ENCODE measurements around the gene PVALEF.

Gene PVALEF

DNA sequence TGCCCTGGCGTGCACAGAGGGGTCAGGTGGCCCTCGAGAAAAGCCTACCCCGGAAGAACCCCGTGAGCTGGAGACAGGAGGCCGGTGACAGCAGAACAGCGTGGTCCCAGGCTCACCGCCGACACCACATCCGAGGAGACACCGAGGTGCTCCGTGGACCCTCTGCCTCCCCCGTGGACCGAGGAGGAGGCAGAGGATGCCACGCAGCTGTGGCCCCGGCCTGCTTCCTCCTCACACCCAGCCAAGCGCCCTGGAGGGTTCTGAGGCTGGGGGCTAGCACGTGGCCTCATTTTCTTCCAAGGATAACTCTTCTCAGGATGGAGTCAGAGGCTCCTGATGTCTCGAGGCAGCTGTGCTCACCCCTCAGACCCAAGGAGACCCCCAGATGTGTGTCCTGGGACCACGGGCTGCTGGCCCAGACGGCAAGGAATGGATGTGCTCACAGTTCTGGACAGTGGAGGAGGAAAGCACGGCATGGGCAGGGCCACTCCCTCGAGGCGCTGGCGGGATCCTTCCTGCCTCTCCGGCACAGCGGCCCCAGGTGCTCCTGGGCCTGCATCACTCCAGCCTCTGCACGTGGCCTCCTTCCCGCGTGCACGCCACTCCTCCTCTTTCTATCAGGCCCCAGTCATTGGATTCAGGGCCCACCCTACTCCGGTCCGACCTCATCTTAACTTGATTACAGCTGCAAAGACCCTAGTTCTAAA is 4.4 kb upstream of the PVALEF start:
- no peak for DNase-seq (ENCODE audit: extremely low read depth in 1 of 2, low read depth in 1 of 2)

GRCh38 chr17:81161536-81161935 is 3.8 kb upstream of the PVALEF start:
- no peak for DNase-seq (ENCODE audit: extremely low read depth in 1 of 2, low read depth in 1 of 2)

DNA sequence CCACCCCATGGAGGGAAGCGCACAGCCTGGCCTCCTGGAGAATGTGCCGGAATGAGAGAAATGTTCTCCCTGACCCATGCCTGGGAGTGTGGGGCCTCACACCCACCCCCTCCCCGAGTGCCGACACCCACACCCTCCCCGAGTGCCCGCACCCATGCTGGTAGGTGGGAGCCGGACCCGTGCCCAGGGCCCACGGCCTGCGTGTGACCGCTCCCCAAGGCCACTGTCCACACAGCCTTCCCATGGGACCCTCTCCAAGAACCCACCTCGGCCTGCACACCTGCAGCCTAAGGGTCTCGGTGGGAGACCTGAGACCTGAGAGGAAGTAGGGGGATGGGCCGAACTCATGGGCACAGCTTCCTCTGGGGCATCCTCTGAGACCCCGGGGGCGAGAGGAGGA is 3.3 kb upstream of the PVALEF start:
- DNase-seq (ENCODE audit: extremely low read depth in 1 of 2, low read depth in 1 of 2) = no peak

DNA sequence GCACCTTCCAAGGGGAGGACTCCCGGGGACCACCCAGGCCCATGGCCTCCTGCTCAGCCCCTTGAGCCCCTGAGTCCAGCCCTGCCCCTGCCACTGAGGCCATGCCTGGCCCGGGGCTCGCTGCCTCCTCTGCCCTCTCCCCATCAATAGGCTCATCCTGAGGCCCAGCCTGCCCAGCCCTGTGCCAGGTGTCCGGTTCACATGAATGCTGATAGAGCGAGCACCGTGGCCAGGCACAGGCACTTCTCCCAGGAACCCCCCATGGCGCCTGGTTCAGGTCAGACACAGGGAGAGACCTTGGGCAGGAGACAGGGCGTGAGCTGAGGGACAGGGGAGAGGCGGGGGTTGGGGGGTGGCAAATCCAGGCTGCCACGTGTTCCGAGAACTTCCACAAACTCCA is 2.8 kb upstream of the PVALEF start:
- no peak for DNase-seq (ENCODE audit: extremely low read depth in 1 of 2, low read depth in 1 of 2)

DNA sequence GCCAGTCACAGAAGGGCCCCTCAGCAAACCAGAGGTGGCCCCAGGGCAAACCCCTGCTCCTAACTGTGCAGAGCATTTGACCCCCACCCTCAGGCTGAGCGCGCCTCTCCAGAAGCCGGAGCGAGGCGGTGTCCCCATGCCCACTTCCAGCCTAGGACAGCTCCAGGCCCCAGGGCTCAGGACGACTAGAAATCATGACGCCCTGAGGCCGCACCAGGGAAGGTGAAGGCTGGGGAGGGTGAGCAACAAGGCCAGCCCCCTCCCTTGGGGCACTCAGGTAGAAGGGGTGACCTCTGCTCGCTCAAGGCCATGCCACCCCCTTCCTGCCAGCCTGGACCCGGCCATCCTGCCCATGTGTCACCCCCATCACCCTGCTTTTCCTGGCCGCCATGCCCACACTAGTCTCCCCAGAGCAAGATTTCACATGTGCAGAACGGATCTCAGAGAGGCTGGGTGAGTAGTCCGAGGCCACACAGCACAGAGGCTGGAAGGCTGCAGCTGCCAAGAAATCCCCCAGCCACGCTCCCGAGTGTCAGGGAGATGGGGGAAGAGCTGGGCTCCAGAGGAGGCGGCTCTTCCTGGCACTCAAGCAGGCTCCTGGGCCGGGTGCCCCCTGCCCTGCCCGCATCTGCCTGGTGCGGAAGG is 2.1 kb upstream of the PVALEF start:
- no peak for DNase-seq (ENCODE audit: extremely low read depth in 1 of 2, low read depth in 1 of 2)

GRCh38 chr17:81163703-81164370 is 1.5 kb upstream of the PVALEF start:
- no peak for DNase-seq (ENCODE audit: extremely low read depth in 1 of 2, low read depth in 1 of 2)

DNA sequence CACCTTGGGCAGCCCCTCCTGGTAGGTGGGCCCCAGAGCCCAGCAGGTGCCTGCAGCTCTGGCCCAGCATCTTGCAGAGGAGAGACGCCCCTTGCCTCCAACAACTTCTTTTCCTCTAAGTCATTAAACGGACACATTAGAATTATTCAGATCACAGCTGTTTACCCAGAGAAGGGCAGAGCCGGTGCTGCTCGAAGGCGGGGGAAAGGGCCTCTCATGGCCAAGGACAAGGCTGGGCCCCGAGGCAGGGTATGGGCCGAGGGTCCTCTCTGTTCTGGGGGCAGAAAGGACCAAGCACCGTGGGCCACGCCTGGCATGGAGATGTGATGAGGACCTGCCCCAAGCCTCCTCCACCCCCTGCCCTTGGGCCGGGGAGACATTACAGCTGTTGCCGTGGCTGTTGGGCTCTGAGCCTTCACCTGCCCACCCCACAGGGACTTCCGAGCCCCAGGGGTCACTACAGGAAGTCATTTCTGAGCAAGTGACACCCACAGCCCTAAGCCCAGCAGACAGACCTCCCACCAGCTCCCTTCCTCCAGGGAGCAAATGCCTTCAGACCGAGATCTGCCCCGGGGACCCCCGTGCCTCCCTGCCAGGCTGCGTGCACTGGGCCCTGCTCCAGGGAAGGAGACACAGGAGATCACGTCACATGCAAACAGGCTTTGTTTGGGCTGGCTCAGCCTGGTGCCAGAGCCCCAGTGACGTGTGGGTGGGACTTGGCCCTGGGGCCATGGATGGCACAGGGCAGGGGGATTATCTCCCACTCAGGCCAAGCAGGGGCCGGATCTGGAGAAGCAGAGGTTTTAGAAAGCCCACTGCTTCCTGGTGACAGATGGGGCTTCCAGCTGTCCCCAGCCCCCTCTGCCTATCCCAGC is 699 bp upstream of the PVALEF start:
- DNase-seq (ENCODE audit: extremely low read depth in 1 of 2, low read depth in 1 of 2) = no peak

GRCh38 chr17:81166033-81166492 is 756 bp downstream of the PVALEF start, which contains the start of gene AATK:
Gene AATK, minus strand, starts transcription at chr17:81166221. Its CDS starts 229 bp downstream, at chr17:81165992.
- DNase-seq (ENCODE audit: extremely low read depth in 1 of 2, low read depth in 1 of 2) = no peak

GRCh38 chr17:81167194-81167524 is 1.9 kb downstream of the PVALEF start:
- DNase-seq (ENCODE audit: extremely low read depth in 1 of 2, low read depth in 1 of 2) = no peak

DNA sequence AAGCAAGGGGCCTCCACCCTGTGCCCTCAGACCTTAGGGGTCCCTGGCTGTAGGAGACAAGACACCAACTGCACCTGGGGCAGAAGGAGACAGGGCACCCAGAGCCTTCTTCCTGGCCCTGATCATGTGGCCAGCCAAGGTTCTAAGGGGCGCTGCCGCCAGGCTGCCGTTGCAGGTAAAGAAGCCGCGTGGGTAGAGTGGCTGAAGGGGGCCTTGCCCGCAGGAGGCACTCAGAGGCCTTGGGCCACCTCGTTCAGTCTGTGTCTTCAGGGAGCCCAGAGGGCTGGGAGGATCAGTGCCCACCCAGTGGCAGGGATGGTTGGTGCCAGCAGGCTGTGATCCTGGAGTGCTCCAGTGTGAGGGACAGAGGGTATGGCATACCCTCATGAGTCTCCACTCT is 2.3 kb downstream of the PVALEF start:
- no peak for DNase-seq (ENCODE audit: extremely low read depth in 1 of 2, low read depth in 1 of 2)

GRCh38 chr17:81169870-81170309 is 4.6 kb downstream of the PVALEF start:
- DNase-seq (ENCODE audit: extremely low read depth in 1 of 2, low read depth in 1 of 2) = no peak

- no peak for DNase-seq (ENCODE audit: extremely low read depth in 1 of 2, low read depth in 1 of 2)
Observed at GRCh38 chr17:81170727-81171494, 5.6 kb downstream of the PVALEF start.

DNA sequence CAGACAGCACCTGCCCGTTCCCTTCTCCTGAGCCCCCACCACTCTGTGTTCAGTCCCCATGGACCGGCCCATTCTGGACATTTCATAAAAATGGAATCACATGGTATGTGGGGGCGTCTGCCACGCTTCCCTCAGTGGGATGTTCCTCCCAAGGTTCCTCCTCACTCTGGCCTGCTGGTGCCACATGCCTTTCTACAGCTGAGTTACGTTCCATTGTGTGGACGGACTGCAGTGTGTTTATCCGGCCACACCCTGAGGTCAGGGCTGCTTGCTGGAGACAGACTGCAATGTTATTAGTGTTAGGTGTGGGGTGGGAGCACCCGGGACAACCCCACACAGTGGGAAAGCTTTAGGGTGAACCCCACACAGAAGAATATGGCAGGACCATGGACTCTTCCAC is 6.6 kb downstream of the PVALEF start:
- no peak for DNase-seq (ENCODE audit: extremely low read depth in 1 of 2, low read depth in 1 of 2)

- DNase-seq (ENCODE audit: extremely low read depth in 1 of 2, low read depth in 1 of 2) = no peak
Observed at GRCh38 chr17:81173052-81173761, 7.9 kb downstream of the PVALEF start.

- no peak for DNase-seq (ENCODE audit: extremely low read depth in 1 of 2, low read depth in 1 of 2)
Observed at GRCh38 chr17:81173762-81174155, 8.5 kb downstream of the PVALEF start.

- DNase-seq (ENCODE audit: extremely low read depth in 1 of 2, low read depth in 1 of 2) = no peak
Observed at GRCh38 chr17:81176666-81177065, 11.4 kb downstream of the PVALEF start.

- no peak for DNase-seq (ENCODE audit: extremely low read depth in 1 of 2, low read depth in 1 of 2)
Observed at GRCh38 chr17:81178136-81179091, 13.1 kb downstream of the PVALEF start.

DNA sequence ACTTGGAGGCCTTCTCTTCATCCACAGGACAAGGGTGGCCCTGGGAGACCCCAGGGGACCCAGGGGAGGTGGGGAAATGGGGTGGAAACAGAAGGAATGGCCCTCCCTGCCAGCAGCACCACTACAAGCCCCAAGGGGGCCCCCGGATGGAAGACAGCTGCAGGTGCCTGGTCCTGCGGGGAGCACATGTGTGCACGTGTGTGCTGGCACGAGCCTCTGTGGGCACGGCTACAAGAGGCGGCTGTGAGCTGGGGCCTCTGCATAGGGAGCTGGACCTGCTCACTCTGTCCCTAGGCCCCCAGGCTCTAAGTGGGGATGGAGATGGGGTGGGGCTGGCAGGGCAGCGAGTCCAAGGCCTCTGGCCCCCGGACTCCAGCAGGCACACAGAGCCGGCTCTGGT is 13.9 kb downstream of the PVALEF start:
- DNase-seq (ENCODE audit: extremely low read depth in 1 of 2, low read depth in 1 of 2) = no peak

DNA sequence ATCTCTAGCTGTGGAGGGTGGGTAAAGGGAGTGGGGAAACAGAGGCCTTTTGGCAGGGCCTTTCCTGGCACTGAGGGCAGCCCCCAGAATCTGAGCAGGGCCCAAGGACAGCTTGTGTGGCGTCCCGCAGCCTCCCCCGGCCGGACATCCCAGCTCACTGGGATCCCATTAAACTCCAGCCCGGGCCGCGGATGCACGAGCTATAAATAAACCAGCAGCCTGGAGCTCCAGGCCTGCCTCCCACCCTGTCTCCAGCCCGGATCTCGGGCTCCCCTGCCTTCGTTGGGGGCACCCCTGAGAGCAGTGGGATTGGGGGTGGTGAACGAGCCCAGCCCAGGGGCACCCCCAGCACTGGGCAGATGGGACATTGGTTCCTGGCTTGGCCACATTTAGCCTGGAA is 14.6 kb downstream of the PVALEF start:
- no peak for DNase-seq (ENCODE audit: extremely low read depth in 1 of 2, low read depth in 1 of 2)

Measured in activated CD8-positive, alpha-beta memory T cell treated with anti-CD3 and anti-CD28 coated beads for 1 hour (primary cell).